PC-3 (cell line): ENCODE results near the gene KLHL40. TPM values are rescaled to one million over a fixed set of nuclear protein-coding genes. Genes with fewer than 3 reads are reported as not detected.

ENCODE experiments used
- ATAC-seq: fragments of 200-7000 bp; cut with Tn5 transposase; 2 replicates; pipeline ENCODE4 v1.9.1; 2020; ENCODE audit warnings: mild to moderate bottlenecking, moderate library complexity
- BruUV-seq: library from RNA; stranded (reverse); fragments of 400-500 nt; replicated peaks from 2 replicates; lab custom pipeline; 2021; lab: Mats Ljungman, UMichigan
- CTCF ChIA-PET: fragments of 300-600 bp; sonication (Branson Sonifier 250); formaldehyde crosslinking; loops from one replicate; lab custom pipeline; 2022; ENCODE audit warnings: antibody characterized with exemption; lab: Charles Lee
- POLR2A ChIA-PET: fragments of 300-600 bp; sonication (Branson Sonifier 250); formaldehyde crosslinking; loops from one replicate; lab custom pipeline; 2022; ENCODE audit warnings: antibody characterized with exemption; ENCODE audit not compliant: unreplicated experiment; lab: Charles Lee
- DNase-seq: peaks from one replicate; pipeline ENCODE4 v3.0.0-alpha.2; 2015
- H2AFZ ChIP-seq: fragments of 300-600 bp; sonication (generic); 2 replicates; pipeline ENCODE4 v1.6.0; 2016; ENCODE audit warnings: antibody characterized with exemption, low read length
- H3F3A ChIP-seq: fragments of 300-600 bp; sonication (generic); one replicate; pipeline ENCODE4 v1.6.0; 2017; ENCODE audit warnings: antibody characterized with exemption, low read length, control low read depth, mild to moderate bottlenecking; ENCODE audit not compliant: unreplicated experiment
- H3K27ac ChIP-seq: fragments of 300-600 bp; sonication (generic); 2 replicates; pipeline ENCODE4 v1.5.1; 2016; ENCODE audit warnings: mild to moderate bottlenecking, low read length
- H3K27me3 ChIP-seq: fragments of 300-600 bp; sonication (generic); 2 replicates; pipeline ENCODE4 v1.6.1; 2016; ENCODE audit warnings: low read length, mixed read lengths
- H3K36me3 ChIP-seq: fragments of 300-600 bp; sonication (generic); 2 replicates; pipeline ENCODE4 v1.6.1; 2016; ENCODE audit warnings: low read depth, mixed run types, low read length, mixed read lengths
- H3K4me1 ChIP-seq: fragments of 300-600 bp; sonication (generic); 2 replicates; pipeline ENCODE4 v1.5.1; 2016; ENCODE audit warnings: low read length; ENCODE audit not compliant: insufficient read depth
- H3K4me2 ChIP-seq: fragments of 300-600 bp; sonication (generic); 2 replicates; pipeline ENCODE4 v1.6.0; 2016; ENCODE audit warnings: low read length
- H3K4me3 ChIP-seq: fragments of 300-600 bp; sonication (generic); 2 replicates; pipeline ENCODE4 v1.5.1; 2016; ENCODE audit warnings: mild to moderate bottlenecking, low read length, mixed read lengths
- H3K79me2 ChIP-seq: fragments of 300-600 bp; sonication (generic); 2 replicates; pipeline ENCODE4 v1.6.1; 2017; ENCODE audit warnings: low read length, mixed read lengths
- H3K9ac ChIP-seq: fragments of 300-600 bp; sonication (generic); 2 replicates; pipeline ENCODE4 v1.6.0; 2016; ENCODE audit warnings: mild to moderate bottlenecking, low read length
- H3K9me2 ChIP-seq: fragments of 300-600 bp; sonication (generic); replicated peaks from 2 replicates; pipeline ENCODE4 v1.6.1; 2016; ENCODE audit warnings: mixed run types, low read length, mixed read lengths
- H3K9me3 ChIP-seq: fragments of 300-600 bp; sonication (generic); 2 replicates; pipeline ENCODE4 v1.6.1; 2016; ENCODE audit warnings: low read length, mixed read lengths
- H4K20me1 ChIP-seq: fragments of 300-600 bp; sonication (generic); 2 replicates; pipeline ENCODE4 v1.6.1; 2016; ENCODE audit warnings: low read length, mixed read lengths
- EZH2 ChIP-seq: fragments of 300-600 bp; sonication (generic); IDR thresholded peaks from one replicate; pipeline ENCODE4 v1.6.1; 2017; ENCODE audit warnings: antibody characterized with exemption, mild to moderate bottlenecking, low read length; ENCODE audit not compliant: unreplicated experiment
- EZH2phosphoT487 ChIP-seq: fragments of 300-600 bp; sonication (generic); IDR thresholded peaks from 2 replicates; pipeline ENCODE4 v1.6.1; 2018; ENCODE audit warnings: mild to moderate bottlenecking, antibody characterized with exemption, low read length, borderline replicate concordance
- intact Hi-C: fragments of 100-400 bp; cut with micrococcal nuclease; formaldehyde crosslinking; loops from 2 replicates; pipeline ENCODE4 v1.9.0; 2023
- total RNA-seq: library from RNA; depleted of rRNA; stranded (reverse); fragments of >200 nt; gene quantifications from 2 replicates; pipeline ENCODE4 v1.2.3, GENCODE V29; 2014
- TF ChIP-seq, protein P1 (sequence below): fragments of 300-600 bp; sonication (generic); conservative IDR thresholded peaks from 2 replicates; pipeline ENCODE4 v1.5.1; 2017; ENCODE audit warnings: antibody characterized with exemption, low read depth, mild to moderate bottlenecking, low read length

Gene KLHL40
- total RNA-seq, 1 experiment from 2014 or later: not detected

DNA sequence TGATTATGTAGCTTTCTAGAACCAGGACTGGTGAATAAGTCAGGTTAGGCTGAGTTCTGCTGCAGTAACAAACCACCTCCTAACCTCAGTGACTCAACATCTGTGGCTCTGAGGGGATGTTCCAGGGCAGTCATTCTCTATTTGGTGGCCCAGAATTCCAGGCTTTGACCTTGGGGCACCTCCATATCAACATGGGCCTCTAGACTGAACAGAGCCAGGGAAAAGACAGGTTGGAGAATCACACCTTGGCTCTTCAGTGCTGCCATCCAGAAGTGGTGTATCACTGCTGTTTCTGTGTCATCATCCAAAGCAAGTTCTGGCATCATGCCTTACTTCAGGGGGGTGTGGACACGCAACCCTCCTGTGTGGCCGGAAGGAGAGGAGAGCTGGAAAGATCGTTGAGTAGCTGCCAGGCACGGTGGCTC, 16.5 kb upstream of the KLHL40 start:
- H2AFZ ChIP-seq: no peak overlapping the region
- no TSS peak for BruUV-seq
- POLR2A ChIA-PET: interaction anchor here (0.7 kb wide), 1 partner anchor 519 kb away, joined by 3 read pairs; no protein-coding TSS in a partner anchor
- H3F3A ChIP-seq: no peaks in the 10 kb centered on the region
- H3K27ac ChIP-seq: no peak overlapping the region
- H3K27me3 ChIP-seq: no peaks in the 10 kb centered on the region
- H3K9me3 ChIP-seq: no peaks in the 10 kb centered on the region
- no peaks in the 10 kb centered on the region for H3K4me1 ChIP-seq
- no peak overlapping the region for H3K9ac ChIP-seq
- H3K36me3 ChIP-seq: no peaks in the 10 kb centered on the region
- no peaks in the 10 kb centered on the region for H4K20me1 ChIP-seq
- H3K4me3 ChIP-seq: no peak overlapping the region
- ATAC-seq: no peak
- peak; percentile 62 for DNase-seq
- H3K4me2 ChIP-seq: no peak overlapping the region
- TF ChIP-seq EZH2 (no peak), EZH2phosphoT487 (no peak)
- TF ChIP-seq, protein P1, sequence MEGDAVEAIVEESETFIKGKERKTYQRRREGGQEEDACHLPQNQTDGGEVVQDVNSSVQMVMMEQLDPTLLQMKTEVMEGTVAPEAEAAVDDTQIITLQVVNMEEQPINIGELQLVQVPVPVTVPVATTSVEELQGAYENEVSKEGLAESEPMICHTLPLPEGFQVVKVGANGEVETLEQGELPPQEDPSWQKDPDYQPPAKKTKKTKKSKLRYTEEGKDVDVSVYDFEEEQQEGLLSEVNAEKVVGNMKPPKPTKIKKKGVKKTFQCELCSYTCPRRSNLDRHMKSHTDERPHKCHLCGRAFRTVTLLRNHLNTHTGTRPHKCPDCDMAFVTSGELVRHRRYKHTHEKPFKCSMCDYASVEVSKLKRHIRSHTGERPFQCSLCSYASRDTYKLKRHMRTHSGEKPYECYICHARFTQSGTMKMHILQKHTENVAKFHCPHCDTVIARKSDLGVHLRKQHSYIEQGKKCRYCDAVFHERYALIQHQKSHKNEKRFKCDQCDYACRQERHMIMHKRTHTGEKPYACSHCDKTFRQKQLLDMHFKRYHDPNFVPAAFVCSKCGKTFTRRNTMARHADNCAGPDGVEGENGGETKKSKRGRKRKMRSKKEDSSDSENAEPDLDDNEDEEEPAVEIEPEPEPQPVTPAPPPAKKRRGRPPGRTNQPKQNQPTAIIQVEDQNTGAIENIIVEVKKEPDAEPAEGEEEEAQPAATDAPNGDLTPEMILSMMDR: no peak
- no peaks in the 10 kb centered on the region for H3K9me2 ChIP-seq
- CTCF ChIA-PET: no interaction called here
- intact Hi-C loops: no loop called here
- no peaks in the 10 kb centered on the region for H3K79me2 ChIP-seq

GRCh38 chr3:42670051-42670576, 15.2 kb upstream of the KLHL40 start:
- Histone ChIP-seq H3K27me3 (no peaks in the 10 kb centered on the region), H3K36me3 (no peaks in the 10 kb centered on the region), H4K20me1 (no peaks in the 10 kb centered on the region), H3K79me2 (no peaks in the 10 kb centered on the region), H3K4me2 (no peak overlapping the region), H3K9ac (no peak overlapping the region), H3K4me1 (no peaks in the 10 kb centered on the region; the same call in 1 of the 2 replicates), H3K9me2 (no peaks in the 10 kb centered on the region), H3F3A (no peaks in the 10 kb centered on the region), H3K9me3 (no peaks in the 10 kb centered on the region), H3K27ac (no peak overlapping the region), H3K4me3 (no peak overlapping the region), H2AFZ (no peak overlapping the region)
- no peak for DNase-seq
- BruUV-seq: no TSS peak
- no peak for ATAC-seq
- TF ChIP-seq, protein P1: no peak
- TF ChIP-seq EZH2 (no peak), EZH2phosphoT487 (no peak)
- intact Hi-C loops: no loop called here
- CTCF ChIA-PET: no interaction called here
- POLR2A ChIA-PET: no interaction called here

GRCh38 chr3:42670670-42671069, 14.7 kb upstream of the KLHL40 start:
- intact Hi-C loops: no loop called here
- Histone ChIP-seq H4K20me1 (no peaks in the 10 kb centered on the region), H3F3A (no peaks in the 10 kb centered on the region), H3K9ac (no peak overlapping the region), H3K4me2 (no peak overlapping the region), H2AFZ (no peak overlapping the region), H3K27me3 (no peaks in the 10 kb centered on the region), H3K79me2 (no peaks in the 10 kb centered on the region), H3K36me3 (no peaks in the 10 kb centered on the region), H3K27ac (no peak overlapping the region), H3K9me2 (no peaks in the 10 kb centered on the region), H3K4me3 (no peak overlapping the region), H3K9me3 (no peaks in the 10 kb centered on the region), H3K4me1 (no peaks in the 10 kb centered on the region; the same call in 1 of the 2 replicates)
- ATAC-seq (no peak), DNase-seq (no peak)
- BruUV-seq: no TSS peak
- TF ChIP-seq, protein P1: no peak
- TF ChIP-seq EZH2phosphoT487: no peak
- CTCF ChIA-PET: no interaction called here
- POLR2A ChIA-PET: no interaction called here
